Keratinocyte (primary cell): ENCODE results near the gene CCNY.

ENCODE experiments used
- EZH2 ChIP-seq: IDR thresholded peaks from one replicate; pipeline ENCODE4 v1.6.1; 2012; ENCODE audit warnings: inconsistent platforms, mild to moderate bottlenecking, low read length, moderate library complexity
- TF ChIP-seq, protein P1 (sequence below), 3 experiments: IDR thresholded peaks in 1 of 3; conservative IDR thresholded peaks in 1 of 3; optimal IDR thresholded peaks in 1 of 3; 2 replicates in 2 of 3; 3 replicates in 1 of 3; pipeline versions ENCODE3 to v1.5.1; 2011; ENCODE audit warnings: low read length in 3 of 3, mild to moderate bottlenecking in 3 of 3, moderate library complexity in 2 of 3, control low read depth in 1 of 3, inconsistent platforms in 1 of 3; ENCODE audit not compliant: insufficient read depth in 2 of 3; ENCODE audit errors: extremely low read depth in 1 of 3

DNA sequence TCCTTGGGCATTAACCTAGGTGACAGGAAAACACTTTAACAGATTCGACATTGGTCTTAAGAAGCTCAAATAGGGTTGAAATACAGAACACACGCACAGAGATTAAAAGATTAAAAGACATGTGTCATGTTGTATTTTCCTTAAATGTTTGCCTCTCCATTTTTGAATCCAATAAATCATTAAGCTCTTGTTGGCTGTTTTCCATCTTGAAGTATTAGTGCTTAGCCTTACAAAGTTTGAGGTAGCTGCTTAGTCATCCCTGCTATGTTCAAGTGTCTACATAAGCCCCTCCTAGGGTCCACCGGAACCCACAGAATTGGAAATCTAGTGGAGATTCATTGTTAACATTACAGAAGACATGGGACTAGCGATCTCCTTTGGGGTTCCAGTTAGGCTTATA is 256.1 kb downstream of the CCNY start:
- TF ChIP-seq, protein P1, sequence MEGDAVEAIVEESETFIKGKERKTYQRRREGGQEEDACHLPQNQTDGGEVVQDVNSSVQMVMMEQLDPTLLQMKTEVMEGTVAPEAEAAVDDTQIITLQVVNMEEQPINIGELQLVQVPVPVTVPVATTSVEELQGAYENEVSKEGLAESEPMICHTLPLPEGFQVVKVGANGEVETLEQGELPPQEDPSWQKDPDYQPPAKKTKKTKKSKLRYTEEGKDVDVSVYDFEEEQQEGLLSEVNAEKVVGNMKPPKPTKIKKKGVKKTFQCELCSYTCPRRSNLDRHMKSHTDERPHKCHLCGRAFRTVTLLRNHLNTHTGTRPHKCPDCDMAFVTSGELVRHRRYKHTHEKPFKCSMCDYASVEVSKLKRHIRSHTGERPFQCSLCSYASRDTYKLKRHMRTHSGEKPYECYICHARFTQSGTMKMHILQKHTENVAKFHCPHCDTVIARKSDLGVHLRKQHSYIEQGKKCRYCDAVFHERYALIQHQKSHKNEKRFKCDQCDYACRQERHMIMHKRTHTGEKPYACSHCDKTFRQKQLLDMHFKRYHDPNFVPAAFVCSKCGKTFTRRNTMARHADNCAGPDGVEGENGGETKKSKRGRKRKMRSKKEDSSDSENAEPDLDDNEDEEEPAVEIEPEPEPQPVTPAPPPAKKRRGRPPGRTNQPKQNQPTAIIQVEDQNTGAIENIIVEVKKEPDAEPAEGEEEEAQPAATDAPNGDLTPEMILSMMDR (optimal IDR thresholded peaks at IDR 0.05 in 1 of 3, IDR thresholded peaks at IDR 0.05 in 1 of 3, conservative IDR thresholded peaks at IDR 0.05 in 1 of 3; ENCODE audit: extremely low read depth in 1 of 3, insufficient read depth in 2 of 3, low read length in 3 of 3), result no peak
- TF ChIP-seq EZH2, result no peak
